Astrocyte (in vitro differentiated cells and primary cell): Measurements from ENCODE around the gene SPTB. TPM values are rescaled to one million over a fixed set of nuclear protein-coding genes. Genes with fewer than 3 reads are reported as not detected.

Source experiments
- DNase-seq: peaks from one replicate; pipeline ENCODE4 v3.0.0-alpha.2; 2010; ENCODE audit warnings: low read depth
- FAIRE-seq: peaks from 2 replicates; lab custom pipeline; 2011; peaks lifted over from hg19 to GRCh38; lab: Jason Lieb, UNC
- H2AFZ ChIP-seq: 2 replicates; pipeline ENCODE4 v1.6.0; 2012; ENCODE audit warnings: low read depth, low read length, inconsistent platforms
- H3K27ac ChIP-seq: 2 replicates; pipeline ENCODE4 v1.5.1; 2011; ENCODE audit warnings: low read depth, low read length, inconsistent platforms
- H3K27me3 ChIP-seq: 2 replicates; pipeline ENCODE4 v1.6.0; 2011; ENCODE audit warnings: low read length, inconsistent platforms; ENCODE audit not compliant: insufficient read depth
- H3K36me3 ChIP-seq: 2 replicates; pipeline ENCODE4 v1.5.1; 2011; ENCODE audit warnings: low read length, inconsistent platforms; ENCODE audit not compliant: insufficient read depth
- H3K4me1 ChIP-seq: 2 replicates; pipeline ENCODE4 v1.5.1; 2011; ENCODE audit warnings: low read length, inconsistent platforms; ENCODE audit not compliant: insufficient read depth
- H3K4me2 ChIP-seq: 2 replicates; pipeline ENCODE4 v1.6.0; 2012; ENCODE audit warnings: low read length, inconsistent platforms
- H3K4me3 ChIP-seq: 2 replicates; pipeline ENCODE4 v1.5.1; 2011; ENCODE audit warnings: low read depth, mild to moderate bottlenecking, low read length, inconsistent platforms; ENCODE audit not compliant: insufficient read depth
- H3K79me2 ChIP-seq: 2 replicates; pipeline ENCODE4 v1.6.0; 2012; ENCODE audit warnings: mild to moderate bottlenecking, low read length, inconsistent platforms; ENCODE audit not compliant: insufficient read depth
- H3K9ac ChIP-seq: 2 replicates; pipeline ENCODE4 v1.6.0; 2012; ENCODE audit warnings: mild to moderate bottlenecking, low read length, inconsistent platforms
- H3K9me3 ChIP-seq: 2 replicates; pipeline ENCODE4 v1.5.1; 2012; ENCODE audit warnings: low read depth, mild to moderate bottlenecking, low read length, inconsistent platforms; ENCODE audit not compliant: insufficient read depth
- H4K20me1 ChIP-seq: 2 replicates; pipeline ENCODE4 v1.6.0; 2012; ENCODE audit warnings: low read length, inconsistent platforms; ENCODE audit not compliant: insufficient read depth
- H3K27ac Mint-ChIP-seq: one replicate; pipeline ENCODE4 v1.8.0; 2021; ENCODE audit warnings: mild to moderate bottlenecking, mixed read lengths; ENCODE audit not compliant: unreplicated experiment
- H3K27me3 Mint-ChIP-seq: one replicate; pipeline ENCODE4 v1.8.0; 2021; ENCODE audit warnings: low read depth, mixed read lengths; ENCODE audit not compliant: unreplicated experiment
- H3K36me3 Mint-ChIP-seq: one replicate; pipeline ENCODE4 v1.8.0; 2021; ENCODE audit warnings: low read depth, mixed read lengths; ENCODE audit not compliant: unreplicated experiment
- H3K4me1 Mint-ChIP-seq: one replicate; pipeline ENCODE4 v1.8.0; 2021; ENCODE audit warnings: low read depth, mixed read lengths; ENCODE audit not compliant: unreplicated experiment
- H3K4me3 Mint-ChIP-seq: one replicate; pipeline ENCODE4 v1.8.0; 2021; ENCODE audit warnings: mild to moderate bottlenecking, moderate library complexity, mixed read lengths; ENCODE audit not compliant: unreplicated experiment
- H3K9me3 Mint-ChIP-seq: one replicate; pipeline ENCODE4 v1.8.0; 2021; ENCODE audit warnings: mild to moderate bottlenecking, mixed read lengths; ENCODE audit not compliant: unreplicated experiment
- CTCF ChIP-seq: IDR thresholded peaks from 2 replicates; pipeline ENCODE4 v1.5.1; 2011; ENCODE audit warnings: low read depth, mild to moderate bottlenecking, inconsistent platforms, low read length, moderate library complexity; ENCODE audit not compliant: insufficient read depth
- EZH2 ChIP-seq: IDR thresholded peaks from 2 replicates; pipeline ENCODE4 v1.6.1; 2012; ENCODE audit warnings: mild to moderate bottlenecking, low read length, inconsistent platforms; ENCODE audit not compliant: insufficient read depth
- total RNA-seq: library from RNA; stranded (reverse); gene quantifications from 2 replicates; pipeline ENCODE4 v1.2.1, GENCODE V29; 2021

The SPTB gene
- total RNA-seq, 1 donor from 2014 or later = 0.32 TPM

- DNase-seq = no peak
- Mint-ChIP-seq H3K27me3 (peaks cover 25% of the 10 kb centered on the region), H3K27ac (no peak overlapping the region), H3K9me3 (no peaks in the 10 kb centered on the region), H3K36me3 (no peaks in the 10 kb centered on the region), H3K4me3 (no peak overlapping the region), H3K4me1 (peaks cover 15% of the 10 kb centered on the region)
- FAIRE-seq = no peak
- H3K4me1 ChIP-seq = no peaks in the 10 kb centered on the region
- no peak overlapping the region for H3K4me3 ChIP-seq
- TF ChIP-seq EZH2 = no peak
- no peak for TF ChIP-seq CTCF
- H3K27ac ChIP-seq = no peak overlapping the region
- H3K79me2 ChIP-seq = no peaks in the 10 kb centered on the region
- H3K27me3 ChIP-seq = peaks cover 26% of the 10 kb centered on the region
- no peak overlapping the region for H2AFZ ChIP-seq
- no peaks in the 10 kb centered on the region for H3K9me3 ChIP-seq
- no peaks in the 10 kb centered on the region for H3K36me3 ChIP-seq
- H3K9ac ChIP-seq = no peak overlapping the region
- no peaks in the 10 kb centered on the region for H4K20me1 ChIP-seq
- no peak overlapping the region for H3K4me2 ChIP-seq
Observed at GRCh38 chr14:64865992-64866391, 13.7 kb downstream of the SPTB start.

GRCh38 chr14:64865109-64865508 is 14.6 kb downstream of the SPTB start:
- Histone ChIP-seq H2AFZ (no peak overlapping the region), H4K20me1 (no peaks in the 10 kb centered on the region), H3K79me2 (no peaks in the 10 kb centered on the region), H3K4me2 (no peak overlapping the region), H3K36me3 (no peaks in the 10 kb centered on the region), H3K4me1 (no peaks in the 10 kb centered on the region), H3K27me3 (peaks cover 25% of the 10 kb centered on the region), H3K9me3 (no peaks in the 10 kb centered on the region), H3K27ac (no peak overlapping the region), H3K9ac (no peak overlapping the region), H3K4me3 (no peak overlapping the region)
- no peak overlapping the region for H3K27ac Mint-ChIP-seq
- peaks cover 15% of the 10 kb centered on the region for H3K4me1 Mint-ChIP-seq
- FAIRE-seq = no peak
- no peaks in the 10 kb centered on the region for H3K36me3 Mint-ChIP-seq
- TF ChIP-seq EZH2 = no peak
- TF ChIP-seq CTCF = no peak
- DNase-seq = no peak
- peaks cover 28% of the 10 kb centered on the region for H3K27me3 Mint-ChIP-seq
- no peaks in the 10 kb centered on the region for H3K9me3 Mint-ChIP-seq
- H3K4me3 Mint-ChIP-seq = no peak overlapping the region

- Mint-ChIP-seq H3K27ac (no peak overlapping the region), H3K9me3 (no peaks in the 10 kb centered on the region), H3K36me3 (no peaks in the 10 kb centered on the region), H3K4me3 (no peak overlapping the region), H3K27me3 (peaks cover 28% of the 10 kb centered on the region), H3K4me1 (peaks cover 15% of the 10 kb centered on the region)
- Histone ChIP-seq H3K79me2 (no peaks in the 10 kb centered on the region), H3K36me3 (no peaks in the 10 kb centered on the region), H2AFZ (no peak overlapping the region), H3K4me1 (no peaks in the 10 kb centered on the region), H3K9ac (no peak overlapping the region), H3K4me3 (no peak overlapping the region), H3K27ac (no peak overlapping the region), H3K27me3 (peaks cover 28% of the 10 kb centered on the region), H3K9me3 (no peaks in the 10 kb centered on the region), H4K20me1 (no peaks in the 10 kb centered on the region), H3K4me2 (no peak overlapping the region)
- no peak for FAIRE-seq
- no peak for TF ChIP-seq EZH2
- no peak for TF ChIP-seq CTCF
- no peak for DNase-seq
Observed at GRCh38 chr14:64864258-64864657, 15.4 kb downstream of the SPTB start.
